Left ventricle myocardium inferior (tissue), 1 donor: Measurements from ENCODE around the gene NUDT7. TPM values are rescaled to one million over a fixed set of nuclear protein-coding genes. Genes with fewer than 3 reads are reported as not detected.

ENCODE experiments used
- DNase-seq: peaks from one replicate; pipeline ENCODE4 v3.0.0-alpha.2; 2020
- H3K27ac ChIP-seq: fragments of 200-600 bp; replicated peaks from 2 replicates; pipeline ENCODE4 v1.8.0; 2021
- H3K27me3 ChIP-seq: fragments of 200-600 bp; 2 replicates; pipeline ENCODE4 v1.8.0; 2021; ENCODE audit warnings: low read depth
- H3K36me3 ChIP-seq: fragments of 200-600 bp; 2 replicates; pipeline ENCODE4 v1.8.0; 2021
- H3K4me1 ChIP-seq: fragments of 200-600 bp; 2 replicates; pipeline ENCODE4 v1.8.0; 2021
- H3K4me3 ChIP-seq: fragments of 200-600 bp; 2 replicates; pipeline ENCODE4 v1.8.0; 2021; ENCODE audit warnings: mild to moderate bottlenecking, moderate library complexity
- H3K9me3 ChIP-seq: fragments of 200-600 bp; replicated peaks from 2 replicates; pipeline ENCODE4 v1.8.0; 2021
- intact Hi-C: fragments of 100-400 bp; cut with micrococcal nuclease; formaldehyde crosslinking; loops from one replicate; pipeline ENCODE4 v1.11.0; 2022
- total RNA-seq: library from RNA; stranded (reverse); fragmentation: NEBNext Ultra II Directional; extraction: Animal tissue kit (Norgen Biotek cat#: 25700); gene quantifications from one replicate; pipeline ENCODE4 v1.2.1, GENCODE V29; 2021
- TF ChIP-seq, protein P1 (sequence below): fragments of 200-600 bp; IDR thresholded peaks from 2 replicates; pipeline ENCODE4 v1.8.0; 2021; ENCODE audit warnings: antibody characterized with exemption, mild to moderate bottlenecking, borderline replicate concordance
- donor health status: DM: no; HTN: yes; CAD: no; lungs with severe emphysema.

NUDT7 gene
- total RNA-seq, 1 donor from 2014 or later, result 54.2 TPM

- intact Hi-C loops, result no loop called here
- peak; percentile 16 for DNase-seq
- Histone ChIP-seq H3K36me3 (peaks cover 18% of the 10 kb centered on the region), H3K27me3 (no peaks in the 10 kb centered on the region), H3K4me1 (peaks cover 11% of the 10 kb centered on the region), H3K4me3 (peak overlapping the region; percentile 79), H3K9me3 (no peaks in the 10 kb centered on the region), H3K27ac (peak overlapping the region; percentile 93)
- TF ChIP-seq, protein P1, sequence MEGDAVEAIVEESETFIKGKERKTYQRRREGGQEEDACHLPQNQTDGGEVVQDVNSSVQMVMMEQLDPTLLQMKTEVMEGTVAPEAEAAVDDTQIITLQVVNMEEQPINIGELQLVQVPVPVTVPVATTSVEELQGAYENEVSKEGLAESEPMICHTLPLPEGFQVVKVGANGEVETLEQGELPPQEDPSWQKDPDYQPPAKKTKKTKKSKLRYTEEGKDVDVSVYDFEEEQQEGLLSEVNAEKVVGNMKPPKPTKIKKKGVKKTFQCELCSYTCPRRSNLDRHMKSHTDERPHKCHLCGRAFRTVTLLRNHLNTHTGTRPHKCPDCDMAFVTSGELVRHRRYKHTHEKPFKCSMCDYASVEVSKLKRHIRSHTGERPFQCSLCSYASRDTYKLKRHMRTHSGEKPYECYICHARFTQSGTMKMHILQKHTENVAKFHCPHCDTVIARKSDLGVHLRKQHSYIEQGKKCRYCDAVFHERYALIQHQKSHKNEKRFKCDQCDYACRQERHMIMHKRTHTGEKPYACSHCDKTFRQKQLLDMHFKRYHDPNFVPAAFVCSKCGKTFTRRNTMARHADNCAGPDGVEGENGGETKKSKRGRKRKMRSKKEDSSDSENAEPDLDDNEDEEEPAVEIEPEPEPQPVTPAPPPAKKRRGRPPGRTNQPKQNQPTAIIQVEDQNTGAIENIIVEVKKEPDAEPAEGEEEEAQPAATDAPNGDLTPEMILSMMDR, result no peak
Observed at GRCh38 chr16:77723108-77723514, 797 bp downstream of the NUDT7 start.

GRCh38 chr16:77724174-77724573, 1.9 kb downstream of the NUDT7 start:
- H3K27me3 ChIP-seq, result no peaks in the 10 kb centered on the region
- intact Hi-C loops, result no loop called here
- DNase-seq, result no peak

DNA sequence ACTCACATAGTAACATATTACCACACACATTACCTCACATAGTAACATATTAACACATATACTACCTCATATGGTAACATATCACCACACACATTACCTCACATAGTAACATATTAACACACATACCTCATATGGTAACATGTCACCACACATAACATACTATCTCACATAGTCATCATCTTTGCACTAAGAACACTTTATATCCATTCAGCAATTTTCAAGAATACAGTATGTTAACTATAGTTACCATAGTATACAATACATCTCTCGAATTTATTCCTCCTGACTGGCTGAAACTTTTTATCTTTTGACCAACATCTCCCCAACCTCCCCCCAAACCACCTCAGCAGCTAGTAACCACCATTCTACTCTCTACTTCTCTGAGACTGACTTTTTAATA, 7.6 kb downstream of the NUDT7 start:
- intact Hi-C loops, result no loop called here
- no peaks in the 10 kb centered on the region for H3K27me3 ChIP-seq
- H3K27ac ChIP-seq, result no peak overlapping the region
- no peaks in the 10 kb centered on the region for H3K4me1 ChIP-seq
- DNase-seq, result no peak
- H3K9me3 ChIP-seq, result no peaks in the 10 kb centered on the region
- no peak overlapping the region for H3K4me3 ChIP-seq
- TF ChIP-seq, protein P1, result no peak
- H3K36me3 ChIP-seq, result peaks cover 49% of the 10 kb centered on the region

More at GRCh38 chr16:77724174-77724573, 1.9 kb downstream of the NUDT7 start:
- TF ChIP-seq, protein P1, result no peak
- no peak overlapping the region for H3K27ac ChIP-seq
- peaks cover 11% of the 10 kb centered on the region for H3K4me1 ChIP-seq
- H3K4me3 ChIP-seq, result no peak overlapping the region
- H3K9me3 ChIP-seq, result no peaks in the 10 kb centered on the region
- peaks cover 18% of the 10 kb centered on the region for H3K36me3 ChIP-seq

DNA sequence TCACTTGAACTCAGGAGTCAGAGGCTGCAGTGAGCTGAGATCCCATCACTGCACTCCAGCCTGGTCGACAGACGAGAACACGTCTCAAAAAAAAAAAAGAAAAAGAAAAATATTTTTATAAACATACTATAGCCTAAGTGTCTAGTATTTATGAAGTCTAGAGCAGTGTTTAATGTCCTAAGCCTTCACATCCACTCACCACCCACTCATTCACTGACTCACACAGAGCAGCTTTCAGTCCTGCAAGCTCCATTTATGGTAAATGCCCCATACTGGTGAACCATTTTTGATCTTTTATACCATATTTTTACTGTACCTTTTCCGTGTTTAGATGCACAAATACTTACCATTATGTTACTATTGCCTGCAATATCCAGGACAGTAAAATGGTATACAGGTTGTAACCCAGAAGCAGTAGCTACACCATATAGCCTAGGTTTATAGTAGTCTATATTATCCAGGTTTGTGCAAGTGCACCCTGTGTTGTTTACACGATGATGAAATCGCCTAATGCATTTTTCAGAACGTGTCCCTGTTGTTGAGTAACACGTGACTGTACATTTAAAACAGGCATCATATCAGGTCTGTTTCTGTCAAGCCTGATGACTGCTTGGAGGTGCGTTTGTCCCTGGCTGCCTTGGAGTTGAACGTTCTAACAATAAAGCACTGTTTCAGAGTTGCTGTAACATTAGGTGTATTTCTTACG, 10.1 kb downstream of the NUDT7 start:
- no peaks in the 10 kb centered on the region for H3K27me3 ChIP-seq
- no peaks in the 10 kb centered on the region for H3K9me3 ChIP-seq
- intact Hi-C loops, result no loop called here
- H3K4me1 ChIP-seq, result no peaks in the 10 kb centered on the region
- peaks cover 43% of the 10 kb centered on the region for H3K36me3 ChIP-seq
- no peak overlapping the region for H3K4me3 ChIP-seq
- TF ChIP-seq, protein P1, result no peak
- H3K27ac ChIP-seq, result no peak overlapping the region
- DNase-seq, result no peak

DNA sequence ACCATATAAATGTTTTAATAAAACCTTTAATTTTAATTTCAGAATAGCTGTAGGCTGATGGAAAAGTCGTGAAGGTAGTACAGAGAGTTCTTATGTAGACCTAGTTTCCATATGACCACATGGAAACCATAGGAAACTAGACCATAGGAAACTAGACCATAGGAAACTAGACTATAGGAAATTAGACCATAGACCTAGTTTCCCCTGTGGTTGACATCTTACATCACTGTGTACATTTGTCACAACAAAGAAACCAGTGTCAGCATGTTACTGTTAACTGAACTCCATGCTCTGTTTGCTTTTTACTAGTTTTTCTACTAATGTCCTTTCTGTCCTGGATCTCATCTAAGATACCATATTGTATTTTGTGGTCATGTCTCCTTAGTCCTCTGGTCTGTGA, 14.6 kb downstream of the NUDT7 start:
- no peak overlapping the region for H3K4me3 ChIP-seq
- TF ChIP-seq, protein P1, result no peak
- no peaks in the 10 kb centered on the region for H3K4me1 ChIP-seq
- H3K9me3 ChIP-seq, result no peaks in the 10 kb centered on the region
- peaks cover 30% of the 10 kb centered on the region for H3K36me3 ChIP-seq
- no peak overlapping the region for H3K27ac ChIP-seq
- intact Hi-C loops, result no loop called here
- H3K27me3 ChIP-seq, result no peaks in the 10 kb centered on the region
- DNase-seq, result no peak
